A673 (cell line): Measurements from ENCODE around the gene CEP89. TPM values are rescaled to one million over a fixed set of nuclear protein-coding genes. Genes with fewer than 3 reads are reported as not detected.
"Not testable (repeated sequence)": the region's sequence is repeated elsewhere in the genome, so short reads cannot be mapped to it uniquely, and the experiment has no call there.

Source experiments
- BruUV-seq: library from RNA; stranded (reverse); fragments of 400-500 nt; replicated peaks from 2 replicates; lab custom pipeline; 2021; lab: Mats Ljungman, UMichigan
- CTCF ChIA-PET: fragments of 300-600 bp; sonication (Branson Sonifier 250); formaldehyde crosslinking; loops from one replicate; lab custom pipeline; 2022; ENCODE audit warnings: antibody characterized with exemption; lab: Charles Lee
- POLR2A ChIA-PET: fragments of 300-600 bp; sonication (Branson Sonifier 250); formaldehyde crosslinking; loops from one replicate; lab custom pipeline; 2022; ENCODE audit warnings: antibody characterized with exemption; ENCODE audit not compliant: low non-redundant PET; lab: Charles Lee
- DNase-seq: peaks from one replicate; pipeline ENCODE4 v3.0.0-alpha.2; 2015; ENCODE audit warnings: low spot score
- H3K27ac ChIP-seq: fragments of 200-600 bp; sonication (generic); 2 replicates; pipeline ENCODE4 v1.5.1; 2016; ENCODE audit warnings: mixed run types, low read depth, mild to moderate bottlenecking, mixed read lengths, antibody characterized with exemption, low read length; ENCODE audit not compliant: poor library complexity, severe bottlenecking
- H3K27me3 ChIP-seq: fragments of 200-600 bp; sonication (generic); replicated peaks from 2 replicates; pipeline ENCODE4 v1.6.1; 2017; ENCODE audit warnings: mixed run types, low read depth, mild to moderate bottlenecking, mixed read lengths, antibody characterized with exemption, low read length; ENCODE audit not compliant: insufficient read depth, poor library complexity
- H3K36me3 ChIP-seq: fragments of 200-600 bp; sonication (generic); 2 replicates; pipeline ENCODE4 v1.6.1; 2016; ENCODE audit warnings: mixed run types, mild to moderate bottlenecking, mixed read lengths, antibody characterized with exemption, low read length; ENCODE audit not compliant: insufficient read depth, poor library complexity, severe bottlenecking
- H3K4me1 ChIP-seq: fragments of 200-600 bp; sonication (generic); 2 replicates; pipeline ENCODE4 v1.6.1; 2017; ENCODE audit warnings: mixed run types, mild to moderate bottlenecking, mixed read lengths, antibody characterized with exemption, low read length; ENCODE audit not compliant: insufficient read depth, poor library complexity, severe bottlenecking
- H3K4me3 ChIP-seq: fragments of 200-600 bp; sonication (generic); 2 replicates; pipeline ENCODE4 v1.5.1; 2016; ENCODE audit warnings: low read depth, mixed run types, mild to moderate bottlenecking, mixed read lengths, low read length; ENCODE audit not compliant: poor library complexity, severe bottlenecking
- H3K9me3 ChIP-seq: fragments of 200-600 bp; sonication (generic); 2 replicates; pipeline ENCODE4 v1.6.1; 2016; ENCODE audit warnings: mixed run types, low read depth, mild to moderate bottlenecking, mixed read lengths, antibody characterized with exemption, low read length; ENCODE audit not compliant: poor library complexity, severe bottlenecking
- CTCF ChIP-seq: fragments of 300-800, 200-600 bp; sonication (generic); conservative IDR thresholded peaks from 2 replicates; pipeline ENCODE4 v1.5.1; 2017; ENCODE audit warnings: low read depth, mild to moderate bottlenecking, antibody characterized with exemption, low read length, moderate library complexity, mixed read lengths
- EZH2 ChIP-seq: fragments of 200-600 bp; sonication (generic); IDR thresholded peaks from 2 replicates; pipeline ENCODE4 v1.6.1; 2017; ENCODE audit warnings: borderline replicate concordance, low read depth, mild to moderate bottlenecking, mixed read lengths, antibody characterized with exemption, low read length; ENCODE audit not compliant: poor library complexity, severe bottlenecking
- intact Hi-C: fragments of 100-400 bp; cut with micrococcal nuclease; formaldehyde crosslinking; loops from one replicate; pipeline ENCODE4 v1.10.0; 2022; ENCODE audit not compliant: unreplicated experiment
- total RNA-seq: library from RNA; stranded (reverse); gene quantifications from 2 replicates; pipeline ENCODE4 v1.2.3, GENCODE V29; 2021

Gene CEP89
- total RNA-seq, 1 experiment from 2014 or later, result 47.2 TPM

DNA sequence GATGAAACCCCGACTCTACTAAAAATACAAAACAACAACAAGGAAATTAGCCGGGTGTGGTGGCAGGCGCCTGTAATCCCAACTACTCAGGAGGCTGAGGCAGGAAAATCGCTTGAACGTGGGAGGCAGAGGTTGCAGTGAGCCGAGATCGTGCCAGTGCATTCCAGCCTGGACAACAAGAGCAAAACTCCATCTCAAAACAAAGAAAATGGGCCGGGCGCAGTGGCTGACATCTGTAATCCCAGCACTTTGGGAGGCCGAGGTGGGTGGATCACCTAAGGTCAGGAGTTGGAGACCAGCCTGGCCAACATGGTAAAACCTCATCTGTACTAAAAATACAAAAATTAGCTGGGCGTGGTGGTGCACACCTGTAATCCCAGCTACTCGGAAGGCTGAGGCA is 139.7 kb downstream of the CEP89 start:
- H3K27ac ChIP-seq, H3K9me3 ChIP-seq, DNase-seq, intact Hi-C loops, H3K36me3 ChIP-seq, H3K4me3 ChIP-seq, POLR2A ChIA-PET, CTCF ChIA-PET, BruUV-seq, H3K4me1 ChIP-seq, H3K27me3 ChIP-seq: not testable (repeated sequence)

DNA sequence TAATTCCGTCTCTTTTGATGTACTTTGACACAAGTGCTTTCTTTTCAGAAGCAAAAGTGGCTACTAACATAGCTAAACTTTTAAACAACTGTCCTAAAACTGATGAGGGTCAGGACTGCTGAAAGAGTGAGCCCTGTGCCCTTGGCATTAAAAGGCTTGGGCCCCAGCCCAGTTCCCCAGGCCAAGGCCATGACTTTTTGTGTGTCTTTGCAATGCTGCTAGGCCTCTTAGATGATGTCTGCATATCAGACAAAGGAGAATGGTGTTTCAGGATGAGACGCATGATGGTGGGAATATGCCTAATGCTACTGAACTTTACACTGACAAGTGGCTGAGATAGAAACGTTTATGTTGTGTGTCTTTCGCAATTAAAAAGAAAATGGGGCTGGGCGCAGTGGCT is 140.1 kb downstream of the CEP89 start:
- BruUV-seq, result no TSS peak
- no peak for DNase-seq
- intact Hi-C loops, result no loop called here
- Histone ChIP-seq H3K27ac (no peak overlapping the region), H3K27me3 (no peaks in the 10 kb centered on the region), H3K36me3 (no peaks in the 10 kb centered on the region), H3K4me3 (no peak overlapping the region), H3K9me3 (no peaks in the 10 kb centered on the region), H3K4me1 (no peaks in the 10 kb centered on the region)
- TF ChIP-seq CTCF (no peak), EZH2 (no peak)
- ChIA-PET POLR2A (no interaction called here), CTCF (no interaction called here)

DNA sequence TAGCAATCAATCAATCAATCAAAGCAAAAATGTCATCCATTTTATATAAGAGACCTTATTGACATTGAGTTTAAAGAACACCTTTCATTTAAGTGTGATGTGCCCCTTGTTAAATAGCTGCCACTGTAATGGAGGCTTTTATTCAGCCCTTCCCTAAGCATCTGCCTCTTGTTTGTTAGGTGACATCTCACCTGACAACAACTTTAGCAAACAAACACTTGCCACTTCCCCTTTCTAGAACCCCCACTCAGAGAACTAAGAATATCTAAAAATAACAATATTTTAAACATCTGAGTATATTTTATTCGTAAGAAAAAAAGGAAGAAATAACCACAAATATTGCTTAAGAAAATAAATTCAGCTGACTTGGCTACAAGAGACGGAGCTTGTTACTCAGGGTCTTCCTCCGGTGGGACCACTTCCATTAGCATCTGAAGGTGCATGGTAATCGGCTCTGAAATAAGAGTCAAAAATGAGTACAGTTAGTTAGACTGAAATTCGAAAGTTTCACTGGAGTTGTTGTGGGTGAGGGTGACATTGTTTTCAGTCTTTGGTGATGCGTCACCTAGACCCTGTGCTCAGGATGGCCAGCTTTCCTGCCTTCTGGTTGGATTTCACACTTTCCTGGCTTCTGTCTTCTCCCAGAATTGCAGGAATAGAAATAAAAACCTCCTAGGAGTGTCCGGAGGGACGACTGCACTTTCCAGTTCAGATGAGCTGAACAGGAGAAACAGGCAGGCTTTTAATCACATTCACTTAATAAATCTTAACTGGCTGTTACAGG is 141.3 kb downstream of the CEP89 start:
- CTCF ChIA-PET, result no interaction called here
- no TSS peak for BruUV-seq

More for the DNA sequence above, 141.3 kb downstream of the CEP89 start:
- no peak for DNase-seq
- Histone ChIP-seq H3K4me3 (no peak overlapping the region), H3K27ac (no peak overlapping the region), H3K36me3 (no peaks in the 10 kb centered on the region), H3K27me3 (no peaks in the 10 kb centered on the region), H3K4me1 (no peaks in the 10 kb centered on the region), H3K9me3 (no peaks in the 10 kb centered on the region)
- POLR2A ChIA-PET, result no interaction called here
- TF ChIP-seq CTCF, result no peak
- TF ChIP-seq EZH2, result no peak
- intact Hi-C loops, result no loop called here
